GM12875 (cell line): ENCODE measurements around the gene FAAP20.

Experiments used
- H3K4me3 ChIP-seq: one replicate; pipeline ENCODE4 v1.5.1; 2011; ENCODE audit warnings: low read depth, low read length, control low read depth
- CTCF ChIP-seq: IDR thresholded peaks from 2 replicates; pipeline ENCODE4 v1.5.1; 2011; ENCODE audit warnings: low read depth, mild to moderate bottlenecking, control low read depth, inconsistent platforms, low read length, moderate library complexity, borderline replicate concordance; ENCODE audit not compliant: insufficient read depth

Gene FAAP20

DNA sequence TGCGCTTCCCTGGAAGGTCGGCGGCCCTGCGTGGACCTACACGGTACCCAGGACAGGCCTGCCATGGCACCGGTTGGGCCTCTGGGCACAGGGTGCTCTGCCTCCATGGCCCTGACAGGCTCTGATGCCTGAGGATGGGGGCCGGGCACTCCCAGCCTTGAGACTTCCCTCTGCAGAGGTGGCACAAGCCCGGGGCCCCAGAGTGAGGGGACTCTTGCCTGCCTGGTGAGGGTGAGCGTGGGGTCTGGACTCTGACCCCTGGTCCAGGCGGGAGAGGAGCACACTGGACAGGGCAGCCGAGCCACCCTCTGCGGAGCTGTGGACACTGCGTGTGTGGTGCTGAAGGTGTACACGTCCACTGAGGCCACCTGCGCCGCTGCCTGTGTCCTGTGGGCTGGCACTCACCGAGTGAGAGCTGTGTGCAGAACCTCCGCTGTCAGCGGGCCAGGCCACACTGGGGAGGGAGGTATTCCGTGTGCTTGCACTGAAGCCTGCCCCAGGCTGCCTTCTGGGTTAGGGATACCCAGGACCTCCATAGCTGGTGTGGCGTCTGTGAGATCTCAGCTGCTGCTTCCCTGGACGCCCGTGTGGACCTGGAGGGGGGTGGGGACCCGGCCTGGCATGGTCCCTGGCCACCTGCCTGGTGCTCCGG, 43.9 kb upstream of the FAAP20 start:
- H3K4me3 ChIP-seq, result no peak overlapping the region
- TF ChIP-seq CTCF, result no peak

GRCh38 chr1:2237773-2238172, 43.2 kb upstream of the FAAP20 start:
- no peak overlapping the region for H3K4me3 ChIP-seq
- no peak for TF ChIP-seq CTCF

DNA sequence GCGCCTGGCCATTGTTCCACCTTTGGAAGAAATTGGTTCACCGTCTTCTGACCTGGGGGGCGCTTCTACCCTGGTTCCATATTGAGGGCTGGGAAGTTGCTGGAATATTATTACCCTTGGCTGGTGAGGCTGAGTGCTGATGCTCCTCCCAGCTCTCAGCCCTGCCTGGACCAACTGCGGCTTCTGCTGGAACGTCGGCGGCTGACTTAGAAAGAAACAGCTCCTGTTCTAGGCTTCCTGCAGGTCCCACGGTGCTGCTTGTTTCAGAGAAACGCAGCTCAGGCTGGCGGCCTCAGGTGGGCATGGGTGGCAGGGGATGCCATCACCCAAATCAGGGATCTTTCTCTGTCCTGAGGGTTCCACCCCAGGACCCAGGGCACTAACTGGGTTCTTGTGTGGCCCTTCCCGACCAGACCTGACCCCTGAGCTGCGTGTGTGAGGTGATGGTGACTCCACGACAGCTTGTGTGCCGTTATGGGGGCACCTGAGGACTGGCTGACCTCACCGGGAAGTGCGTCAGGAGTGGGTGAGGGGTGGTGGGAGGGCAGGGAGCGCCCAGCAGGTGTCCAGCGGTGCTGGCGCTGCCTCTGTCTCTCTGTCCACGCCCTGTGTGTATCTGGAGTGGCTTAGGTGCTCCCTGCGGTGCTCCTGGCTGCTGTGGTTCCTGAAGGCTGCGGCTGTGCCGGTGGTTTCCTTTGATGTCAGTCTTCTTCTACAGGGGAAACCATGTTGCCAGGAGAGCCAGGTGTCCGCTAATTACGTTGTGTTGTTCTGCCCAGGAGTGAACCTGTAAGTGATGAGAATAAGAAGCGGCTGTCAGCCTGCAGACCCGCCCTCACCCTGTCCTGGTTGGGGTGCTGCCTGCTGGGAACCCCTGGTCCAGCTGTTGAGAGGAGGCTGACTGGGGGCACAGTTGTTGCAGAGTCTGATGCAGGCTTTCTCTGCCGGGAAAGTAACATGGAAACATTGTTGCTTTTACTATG, 42.4 kb upstream of the FAAP20 start:
- H3K4me3 ChIP-seq, result no peak overlapping the region
- TF ChIP-seq CTCF, result no peak

DNA sequence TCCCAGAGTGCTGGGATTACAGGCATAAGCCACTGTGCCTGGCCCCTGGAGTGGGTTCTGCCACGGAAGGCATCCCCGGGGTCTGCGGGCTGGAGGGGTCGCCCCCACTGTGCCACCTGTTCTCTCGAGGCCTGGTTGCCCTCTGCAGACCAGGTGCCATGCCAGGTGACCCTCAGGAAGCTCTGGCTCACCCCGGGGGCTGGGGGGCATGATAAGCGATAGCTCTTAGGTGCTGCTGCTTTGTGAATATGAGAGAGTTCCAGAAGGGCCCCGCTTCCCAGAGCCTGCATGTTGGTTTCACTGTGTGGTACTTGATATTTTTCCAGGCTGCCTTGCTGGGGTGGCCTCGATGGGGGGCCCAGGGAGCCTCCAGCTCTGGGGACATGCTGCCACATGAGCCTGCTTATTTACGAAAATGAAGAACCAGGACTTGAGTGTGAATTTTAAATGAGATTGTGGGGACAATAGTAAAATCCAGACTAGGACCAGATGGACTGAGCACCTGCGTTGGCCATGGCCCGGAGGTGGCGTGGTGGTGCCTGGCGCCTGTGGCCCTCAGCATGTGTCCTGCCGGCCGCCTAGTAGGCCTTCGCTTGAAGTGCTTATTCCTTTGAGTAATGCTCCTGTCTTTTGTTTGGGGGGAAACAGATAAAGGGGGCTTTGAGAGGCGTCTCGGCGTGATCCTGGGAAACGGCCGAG, 40.9 kb upstream of the FAAP20 start:
- no peak overlapping the region for H3K4me3 ChIP-seq
- no peak for TF ChIP-seq CTCF

DNA sequence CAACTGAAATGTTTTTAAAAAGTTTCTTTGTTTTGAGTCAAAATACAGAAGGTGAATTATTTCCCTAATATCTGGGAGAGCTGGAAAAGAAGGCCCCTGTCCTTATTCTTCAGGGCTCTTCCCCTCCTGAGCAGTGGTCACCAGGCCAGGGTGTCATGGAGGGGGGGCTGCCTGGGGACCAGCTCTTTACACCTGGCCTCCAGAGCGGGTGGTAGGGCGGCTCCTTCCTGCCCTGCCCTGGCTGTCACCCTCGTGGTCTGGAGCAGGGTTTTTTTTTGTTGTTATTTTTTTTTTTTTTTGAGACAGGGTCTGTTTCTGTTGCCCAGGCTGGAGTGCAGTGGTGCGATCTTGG, 40.2 kb upstream of the FAAP20 start:
- TF ChIP-seq CTCF, result no peak
- H3K4me3 ChIP-seq, result no peak overlapping the region

GRCh38 chr1:2233997-2234761, 39.6 kb upstream of the FAAP20 start:
- no peak for TF ChIP-seq CTCF
- H3K4me3 ChIP-seq, result no peak overlapping the region
